PC-3 (cell line): ENCODE results near the gene ATAD3A. TPM values are rescaled to one million over a fixed set of nuclear protein-coding genes. Genes with fewer than 3 reads are reported as not detected.

Experiments used
- ATAC-seq: fragments of 200-7000 bp; cut with Tn5 transposase; 2 replicates; pipeline ENCODE4 v1.9.1; 2020; ENCODE audit warnings: mild to moderate bottlenecking, moderate library complexity
- BruUV-seq: library from RNA; stranded (reverse); fragments of 400-500 nt; replicated peaks from 2 replicates; lab custom pipeline; 2021; lab: Mats Ljungman, UMichigan
- CTCF ChIA-PET: fragments of 300-600 bp; sonication (Branson Sonifier 250); formaldehyde crosslinking; loops from one replicate; lab custom pipeline; 2022; ENCODE audit warnings: antibody characterized with exemption; lab: Charles Lee
- POLR2A ChIA-PET: fragments of 300-600 bp; sonication (Branson Sonifier 250); formaldehyde crosslinking; loops from one replicate; lab custom pipeline; 2022; ENCODE audit warnings: antibody characterized with exemption; ENCODE audit not compliant: unreplicated experiment; lab: Charles Lee
- DNase-seq: peaks from one replicate; pipeline ENCODE4 v3.0.0-alpha.2; 2015
- H2AFZ ChIP-seq: fragments of 300-600 bp; sonication (generic); 2 replicates; pipeline ENCODE4 v1.6.0; 2016; ENCODE audit warnings: antibody characterized with exemption, low read length
- H3F3A ChIP-seq: fragments of 300-600 bp; sonication (generic); one replicate; pipeline ENCODE4 v1.6.0; 2017; ENCODE audit warnings: antibody characterized with exemption, low read length, control low read depth, mild to moderate bottlenecking; ENCODE audit not compliant: unreplicated experiment
- H3K27ac ChIP-seq: fragments of 300-600 bp; sonication (generic); 2 replicates; pipeline ENCODE4 v1.5.1; 2016; ENCODE audit warnings: mild to moderate bottlenecking, low read length
- H3K27me3 ChIP-seq: fragments of 300-600 bp; sonication (generic); 2 replicates; pipeline ENCODE4 v1.6.1; 2016; ENCODE audit warnings: low read length, mixed read lengths
- H3K36me3 ChIP-seq: fragments of 300-600 bp; sonication (generic); 2 replicates; pipeline ENCODE4 v1.6.1; 2016; ENCODE audit warnings: low read depth, mixed run types, low read length, mixed read lengths
- H3K4me1 ChIP-seq: fragments of 300-600 bp; sonication (generic); 2 replicates; pipeline ENCODE4 v1.5.1; 2016; ENCODE audit warnings: low read length; ENCODE audit not compliant: insufficient read depth
- H3K4me2 ChIP-seq: fragments of 300-600 bp; sonication (generic); 2 replicates; pipeline ENCODE4 v1.6.0; 2016; ENCODE audit warnings: low read length
- H3K4me3 ChIP-seq: fragments of 300-600 bp; sonication (generic); 2 replicates; pipeline ENCODE4 v1.5.1; 2016; ENCODE audit warnings: mild to moderate bottlenecking, low read length, mixed read lengths
- H3K79me2 ChIP-seq: fragments of 300-600 bp; sonication (generic); 2 replicates; pipeline ENCODE4 v1.6.1; 2017; ENCODE audit warnings: low read length, mixed read lengths
- H3K9ac ChIP-seq: fragments of 300-600 bp; sonication (generic); 2 replicates; pipeline ENCODE4 v1.6.0; 2016; ENCODE audit warnings: mild to moderate bottlenecking, low read length
- H3K9me2 ChIP-seq: fragments of 300-600 bp; sonication (generic); replicated peaks from 2 replicates; pipeline ENCODE4 v1.6.1; 2016; ENCODE audit warnings: mixed run types, low read length, mixed read lengths
- H3K9me3 ChIP-seq: fragments of 300-600 bp; sonication (generic); 2 replicates; pipeline ENCODE4 v1.6.1; 2016; ENCODE audit warnings: low read length, mixed read lengths
- H4K20me1 ChIP-seq: fragments of 300-600 bp; sonication (generic); 2 replicates; pipeline ENCODE4 v1.6.1; 2016; ENCODE audit warnings: low read length, mixed read lengths
- CTCF ChIP-seq: fragments of 300-600 bp; sonication (generic); conservative IDR thresholded peaks from 2 replicates; pipeline ENCODE4 v1.5.1; 2017; ENCODE audit warnings: antibody characterized with exemption, low read depth, mild to moderate bottlenecking, low read length
- EZH2 ChIP-seq: fragments of 300-600 bp; sonication (generic); IDR thresholded peaks from one replicate; pipeline ENCODE4 v1.6.1; 2017; ENCODE audit warnings: antibody characterized with exemption, mild to moderate bottlenecking, low read length; ENCODE audit not compliant: unreplicated experiment
- EZH2phosphoT487 ChIP-seq: fragments of 300-600 bp; sonication (generic); IDR thresholded peaks from 2 replicates; pipeline ENCODE4 v1.6.1; 2018; ENCODE audit warnings: mild to moderate bottlenecking, antibody characterized with exemption, low read length, borderline replicate concordance
- intact Hi-C: fragments of 100-400 bp; cut with micrococcal nuclease; formaldehyde crosslinking; loops from 2 replicates; pipeline ENCODE4 v1.9.0; 2023
- total RNA-seq: library from RNA; depleted of rRNA; stranded (reverse); fragments of >200 nt; gene quantifications from 2 replicates; pipeline ENCODE4 v1.2.3, GENCODE V29; 2014

The ATAD3A gene
- total RNA-seq, 1 experiment from 2014 or later, result 186 TPM

GRCh38 chr1:1537626-1538250, 25.8 kb downstream of the ATAD3A start:
- ChIA-PET CTCF (no interaction called here), POLR2A (no interaction called here)
- H3K4me2 ChIP-seq, result no peak overlapping the region
- H2AFZ ChIP-seq, result no peak overlapping the region
- no peak overlapping the region for H3K9ac ChIP-seq
- H3K36me3 ChIP-seq, result peaks cover 11% of the 10 kb centered on the region; the same call in 1 of the 2 replicates
- no peak overlapping the region for H3K4me3 ChIP-seq
- H3K4me1 ChIP-seq, result no peaks in the 10 kb centered on the region
- no peaks in the 10 kb centered on the region for H3K27me3 ChIP-seq
- H4K20me1 ChIP-seq, result no peaks in the 10 kb centered on the region
- DNase-seq, result no peak
- intact Hi-C loops, result no loop called here
- H3K9me2 ChIP-seq, result no peaks in the 10 kb centered on the region
- no peaks in the 10 kb centered on the region for H3K79me2 ChIP-seq
- ATAC-seq, result no peak
- no peaks in the 10 kb centered on the region for H3K9me3 ChIP-seq
- no peak overlapping the region for H3K27ac ChIP-seq
- no peak for TF ChIP-seq EZH2phosphoT487
- TF ChIP-seq EZH2, result no peak
- TF ChIP-seq CTCF, result no peak
- H3F3A ChIP-seq, result no peaks in the 10 kb centered on the region
- no TSS peak for BruUV-seq

- ChIA-PET POLR2A (no interaction called here), CTCF (no interaction called here)
- Histone ChIP-seq H3K4me1 (no peaks in the 10 kb centered on the region), H3K27me3 (no peaks in the 10 kb centered on the region), H3K36me3 (peaks cover 16% of the 10 kb centered on the region; the same call in 1 of the 2 replicates), H3K4me3 (no peak overlapping the region), H3K4me2 (no peak overlapping the region), H4K20me1 (no peaks in the 10 kb centered on the region), H3K79me2 (no peaks in the 10 kb centered on the region), H3K9me3 (no peaks in the 10 kb centered on the region), H2AFZ (no peak overlapping the region), H3K9me2 (no peaks in the 10 kb centered on the region), H3K9ac (no peak overlapping the region), H3F3A (no peaks in the 10 kb centered on the region), H3K27ac (no peak overlapping the region)
- no peak for ATAC-seq
- no peak for DNase-seq
- TF ChIP-seq EZH2phosphoT487 (no peak), EZH2 (no peak), CTCF (no peak)
- intact Hi-C loops, result no loop called here
- no TSS peak for BruUV-seq
These were observed 26.4 kb downstream of the ATAD3A start for GRCh38 chr1:1538334-1538733.

GRCh38 chr1:1538989-1539309, 27.0 kb downstream of the ATAD3A start:
- no peaks in the 10 kb centered on the region for H3F3A ChIP-seq
- H3K36me3 ChIP-seq, result peaks cover 22% of the 10 kb centered on the region; the same call in 1 of the 2 replicates
- no peak overlapping the region for H3K4me3 ChIP-seq
- ChIA-PET POLR2A (no interaction called here), CTCF (no interaction called here)
- no peaks in the 10 kb centered on the region for H3K9me2 ChIP-seq
- H4K20me1 ChIP-seq, result no peaks in the 10 kb centered on the region
- DNase-seq (no peak), ATAC-seq (no peak)
- H3K4me1 ChIP-seq, result no peaks in the 10 kb centered on the region
- no peaks in the 10 kb centered on the region for H3K9me3 ChIP-seq
- H3K27me3 ChIP-seq, result no peaks in the 10 kb centered on the region
- intact Hi-C loops, result no loop called here
- BruUV-seq, result no TSS peak
- no peak overlapping the region for H3K27ac ChIP-seq
- no peak overlapping the region for H2AFZ ChIP-seq
- no peak overlapping the region for H3K4me2 ChIP-seq
- no peak overlapping the region for H3K9ac ChIP-seq
- TF ChIP-seq EZH2, result no peak
- no peak for TF ChIP-seq CTCF
- TF ChIP-seq EZH2phosphoT487, result no peak
- no peaks in the 10 kb centered on the region for H3K79me2 ChIP-seq
